GM18951 (cell line): ENCODE data around the gene APBB1.

Source experiments
- POLR2A ChIP-seq: IDR thresholded peaks from 4 replicates; pipeline ENCODE4 v1.6.1; 2011; ENCODE audit warnings: mild to moderate bottlenecking; ENCODE audit not compliant: insufficient read length, insufficient read depth; ENCODE audit errors: extremely low read depth
- in situ Hi-C: fragments of 300-500 bp; cut with MboI; formaldehyde crosslinking; loops from one replicate; pipeline ENCODE4 v1.12.0; 2022; ENCODE audit warnings: low sequenced_read_pairs, mixed read lengths, inconsistent platforms; ENCODE audit not compliant: unreplicated experiment

The APBB1 gene

DNA sequence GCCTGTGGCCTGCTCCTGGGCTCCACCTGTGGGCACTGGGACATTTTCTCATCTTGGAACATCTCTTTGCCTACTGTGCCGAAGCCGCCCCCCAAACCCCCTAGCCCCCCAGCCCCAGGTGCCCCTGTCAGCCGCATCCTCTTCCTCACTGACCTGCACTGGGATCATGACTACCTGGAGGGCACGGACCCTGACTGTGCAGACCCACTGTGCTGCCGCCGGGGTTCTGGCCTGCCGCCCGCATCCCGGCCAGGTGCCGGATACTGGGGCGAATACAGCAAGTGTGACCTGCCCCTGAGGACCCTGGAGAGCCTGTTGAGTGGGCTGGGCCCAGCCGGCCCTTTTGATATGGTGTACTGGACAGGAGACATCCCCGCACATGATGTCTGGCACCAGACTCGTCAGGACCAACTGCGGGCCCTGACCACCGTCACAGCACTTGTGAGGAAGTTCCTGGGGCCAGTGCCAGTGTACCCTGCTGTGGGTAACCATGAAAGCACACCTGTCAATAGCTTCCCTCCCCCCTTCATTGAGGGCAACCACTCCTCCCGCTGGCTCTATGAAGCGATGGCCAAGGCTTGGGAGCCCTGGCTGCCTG is 27.3 kb downstream of the APBB1 start:
- TF ChIP-seq POLR2A = no peak
- in situ Hi-C loops = no loop called here

DNA sequence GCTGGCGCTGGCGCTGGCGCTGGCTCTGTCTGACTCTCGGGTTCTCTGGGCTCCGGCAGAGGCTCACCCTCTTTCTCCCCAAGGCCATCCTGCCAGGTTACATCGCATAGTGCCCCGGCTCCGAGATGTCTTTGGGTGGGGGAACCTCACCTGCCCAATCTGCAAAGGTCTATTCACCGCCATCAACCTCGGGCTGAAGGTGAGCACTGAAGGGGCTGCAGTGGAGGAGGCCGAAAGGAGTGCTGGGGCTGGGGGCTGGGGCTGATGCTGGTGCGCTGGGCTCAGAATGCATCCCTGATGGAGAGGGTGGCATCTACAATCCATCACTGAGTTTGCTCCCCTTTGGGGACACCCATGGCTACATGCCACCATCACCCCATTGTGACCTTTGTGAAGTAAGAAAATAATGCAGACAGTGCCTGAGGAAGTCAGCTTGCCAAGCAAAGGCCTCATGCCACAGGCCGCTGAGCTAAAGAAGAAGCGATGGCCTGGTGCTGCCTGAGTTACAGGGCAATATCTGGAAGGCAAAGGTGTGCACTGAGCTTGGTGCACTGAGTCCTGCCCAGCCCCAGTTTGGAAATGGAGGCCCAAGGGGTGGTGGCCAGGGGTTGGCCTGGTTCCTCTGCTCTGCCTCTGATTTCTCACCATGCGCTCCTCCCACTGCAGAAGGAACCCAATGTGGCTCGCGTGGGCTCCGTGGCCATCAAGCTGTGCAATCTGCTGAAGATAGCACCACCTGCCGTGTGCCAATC is 28.0 kb downstream of the APBB1 start:
- no peak for TF ChIP-seq POLR2A
- in situ Hi-C loops = no loop called here

DNA sequence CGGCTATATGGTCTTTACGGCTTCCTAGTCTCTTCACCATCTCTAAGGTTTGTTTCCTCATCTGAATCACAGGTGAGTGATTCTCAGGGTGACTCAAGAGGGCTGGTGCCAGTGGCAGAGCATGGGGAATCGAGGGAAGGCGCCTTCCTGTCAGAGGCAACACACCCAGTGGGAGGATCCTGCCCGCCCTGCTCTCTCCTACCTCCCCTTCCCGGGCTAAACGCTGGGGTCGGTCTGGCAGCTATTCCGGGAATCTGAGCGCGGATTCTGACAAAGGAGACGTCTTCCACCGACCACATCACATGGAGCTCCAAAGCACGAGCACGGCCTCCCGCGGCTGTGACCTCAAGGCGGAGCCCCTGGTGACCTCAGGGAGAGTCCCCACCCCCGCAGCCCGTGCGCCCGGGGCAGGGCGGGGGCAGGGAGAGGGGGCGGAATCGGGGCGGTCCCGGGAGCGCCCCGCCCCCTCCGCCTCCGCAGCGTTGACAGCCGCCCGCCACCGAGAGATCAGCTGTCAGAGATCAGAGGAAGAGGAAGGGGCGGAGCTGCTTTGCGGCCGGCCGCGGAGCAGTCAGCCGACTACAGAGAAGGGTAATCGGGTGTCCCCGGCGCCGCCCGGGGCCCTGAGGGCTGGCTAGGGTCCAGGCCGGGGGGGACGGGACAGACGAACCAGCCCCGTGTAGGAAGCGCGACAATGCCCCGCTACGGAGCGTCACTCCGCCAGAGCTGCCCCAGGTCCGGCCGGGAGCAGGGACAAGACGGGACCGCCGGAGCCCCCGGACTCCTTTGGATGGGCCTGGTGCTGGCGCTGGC is 28.8 kb downstream of the APBB1 start, which contains the start of gene SMPD1:
TSS of gene SMPD1 (plus strand) at position 570 of the 813 bp plus-strand sequence. CDS start at position 695, 125 bp downstream.
- peak; percentile 86 for TF ChIP-seq POLR2A
- in situ Hi-C loops = no loop called here

- in situ Hi-C loops = no loop called here
- TF ChIP-seq POLR2A = no peak
Measured at GRCh38 chr11:6388748-6389147, 30.1 kb downstream of the APBB1 start.

GRCh38 chr11:6387811-6388599 is 30.9 kb downstream of the APBB1 start:
- TF ChIP-seq POLR2A = no peak
- in situ Hi-C loops = no loop called here

GRCh38 chr11:6385046-6385777 is 33.7 kb downstream of the APBB1 start:
- TF ChIP-seq POLR2A = no peak
- in situ Hi-C loops = no loop called here

GRCh38 chr11:6378640-6378989 is 40.3 kb downstream of the APBB1 start:
- no peak for TF ChIP-seq POLR2A

DNA sequence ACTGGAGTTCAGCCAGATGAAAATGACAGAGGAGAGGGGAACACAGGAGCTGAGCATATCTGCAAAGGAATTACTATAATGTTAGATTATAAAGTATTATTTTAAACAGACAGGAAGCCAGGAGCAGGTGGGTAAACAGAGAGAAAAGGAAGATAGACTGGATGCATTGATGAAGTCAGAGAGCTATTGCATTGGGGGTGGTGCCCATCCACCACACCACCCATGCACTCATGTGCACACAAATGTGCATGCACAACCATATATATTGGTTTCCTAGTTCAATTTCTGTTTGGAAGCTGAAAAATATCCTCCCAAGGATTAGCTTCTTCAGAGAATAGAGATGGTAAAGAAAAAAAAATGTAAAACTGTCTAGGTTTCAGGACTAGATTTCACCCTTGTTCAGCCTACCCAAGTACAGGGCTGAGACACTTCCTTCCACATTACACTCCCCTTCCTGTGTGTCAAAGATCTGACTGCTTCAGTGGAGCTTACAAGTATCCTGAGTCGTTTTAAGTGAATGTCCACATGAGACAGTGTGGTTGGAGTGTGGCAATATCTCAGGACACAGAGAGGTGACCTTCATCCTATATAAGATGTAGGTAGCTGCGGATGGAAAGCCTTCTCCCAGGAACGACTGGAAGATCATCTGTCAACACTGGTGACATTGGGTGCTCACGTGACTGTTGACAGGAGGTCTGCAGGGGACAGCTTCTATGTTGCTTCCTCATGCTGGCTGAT is 40.8 kb downstream of the APBB1 start:
- in situ Hi-C loops = no loop called here
- TF ChIP-seq POLR2A = no peak

More at GRCh38 chr11:6378640-6378989, 40.3 kb downstream of the APBB1 start:
- in situ Hi-C loops = no loop called here

GRCh38 chr11:6371825-6372224 is 47.1 kb downstream of the APBB1 start:
- in situ Hi-C loops = no loop called here
- no peak for TF ChIP-seq POLR2A

DNA sequence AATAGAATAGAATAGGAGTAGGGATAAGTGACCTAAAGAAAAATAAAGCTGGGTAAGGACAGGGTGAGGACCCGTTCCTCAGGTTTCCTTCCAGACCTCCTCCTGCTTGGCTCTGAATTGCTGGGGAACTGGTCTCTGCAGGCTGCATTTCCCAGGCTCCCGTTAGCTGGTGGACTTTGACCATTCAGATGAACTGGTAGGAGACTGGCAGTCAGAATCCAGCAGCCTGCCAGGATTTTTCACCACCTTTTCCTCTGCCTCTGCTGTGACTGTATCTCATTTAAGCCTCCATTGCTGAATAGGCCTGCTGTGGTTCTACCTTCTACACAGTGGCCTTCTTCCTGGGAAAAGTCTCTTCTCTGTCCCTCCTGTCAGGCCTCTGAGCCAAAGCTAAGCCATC is 53.2 kb downstream of the APBB1 start:
- in situ Hi-C loops = no loop called here
- no peak for TF ChIP-seq POLR2A

DNA sequence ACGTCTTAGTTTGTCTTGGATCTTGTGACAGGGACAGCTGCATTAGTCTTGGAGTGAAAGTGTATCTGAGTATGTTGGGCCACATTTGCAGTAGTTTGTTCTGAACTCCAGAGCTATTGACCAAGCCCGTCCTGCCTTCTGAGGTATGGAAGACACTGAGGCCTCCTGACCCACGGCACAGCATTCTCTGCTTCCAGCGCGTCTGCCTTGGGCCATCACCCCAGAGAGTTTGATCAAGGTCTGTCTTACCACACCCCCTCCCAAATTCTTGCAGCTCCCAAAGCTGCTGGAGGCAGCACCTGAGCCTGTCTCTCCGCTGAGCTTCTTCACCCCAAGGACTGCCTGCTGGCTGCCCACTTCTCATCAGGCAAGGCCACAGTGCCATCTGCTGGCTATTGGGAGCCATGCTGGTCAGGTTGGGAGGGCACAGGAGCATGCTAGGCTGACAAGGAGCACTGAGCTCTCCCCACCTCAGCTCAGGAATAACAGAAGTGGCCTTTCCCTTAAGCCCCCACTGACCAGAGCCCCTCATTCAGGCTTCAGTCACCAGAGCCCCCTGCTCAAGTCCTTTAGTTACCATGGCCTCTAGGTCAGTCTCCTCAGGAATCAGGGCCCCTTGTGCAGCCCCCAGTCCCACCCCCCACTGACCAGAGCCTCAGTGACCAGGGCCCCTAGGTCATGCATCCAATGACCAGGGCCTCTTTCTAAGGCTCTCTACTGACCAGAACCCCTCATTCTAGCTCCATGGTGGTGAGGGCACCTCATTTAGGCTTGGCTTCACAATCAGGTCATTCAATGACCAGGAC is 55.8 kb downstream of the APBB1 start:
- in situ Hi-C loops = no loop called here
- no peak for TF ChIP-seq POLR2A
